Measurements from ENCODE around the gene SEC24D. TPM values are rescaled to one million over a fixed set of nuclear protein-coding genes. Genes with fewer than 3 reads are reported as not detected.
"Not testable (repeated sequence)": the region's sequence is repeated elsewhere in the genome, so short reads cannot be mapped to it uniquely, and the experiment has no call there.

Gene SEC24D
- polyA plus RNA-seq, 3 donors = 12.2 to 29.4 (median 15.6) TPM

- WGBS, 3 donors = 0 to 80% (median 78%) methylated on average over 1 of the region's 1 CpG
- H3K27ac ChIP-seq (ENCODE audit: low read depth, low read length) = no peak overlapping the region
These were observed 19.3 kb downstream of the SEC24D start for GRCh38 chr4:118816538-118817177.

GRCh38 chr4:118814891-118815290 lies 21.0 kb downstream of the SEC24D start:
- WGBS, 3 donors = 93 to 96% (median 96%) methylated on average over 3 of the region's 3 CpGs
- H3K27ac ChIP-seq (ENCODE audit: low read depth, low read length) = no peak overlapping the region

- WGBS, 3 donors = 60 to 86% (median 80%) methylated on average over 4 of the region's 4 CpGs
- no peak overlapping the region for H3K27ac ChIP-seq (ENCODE audit: low read depth, low read length)
These were observed 21.9 kb downstream of the SEC24D start for GRCh38 chr4:118814058-118814457.

DNA sequence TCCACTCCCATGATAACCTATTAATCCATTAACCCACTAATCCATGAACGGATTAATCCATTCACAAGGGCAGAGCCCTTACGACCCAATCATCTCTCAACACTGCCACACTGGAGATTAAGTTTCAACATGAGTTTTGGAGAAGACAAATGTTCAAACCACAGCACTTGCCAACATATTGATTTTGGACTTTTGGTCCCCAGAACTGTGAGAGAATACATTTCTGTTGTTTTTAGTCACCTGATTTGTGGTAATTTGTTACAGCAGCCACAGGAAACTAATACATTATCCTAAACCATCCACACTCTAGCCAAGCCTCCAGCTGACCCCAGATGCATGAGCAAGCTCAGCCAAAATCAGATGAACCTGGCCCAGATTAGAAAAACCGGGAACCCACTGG lies 22.4 kb downstream of the SEC24D start:
- H3K27ac ChIP-seq (ENCODE audit: low read depth, low read length) = no peak overlapping the region
- 75 to 97% (median 93%) methylated on average over 3 of the region's 3 CpGs for whole genome bisulfite sequencing, 3 donors

DNA sequence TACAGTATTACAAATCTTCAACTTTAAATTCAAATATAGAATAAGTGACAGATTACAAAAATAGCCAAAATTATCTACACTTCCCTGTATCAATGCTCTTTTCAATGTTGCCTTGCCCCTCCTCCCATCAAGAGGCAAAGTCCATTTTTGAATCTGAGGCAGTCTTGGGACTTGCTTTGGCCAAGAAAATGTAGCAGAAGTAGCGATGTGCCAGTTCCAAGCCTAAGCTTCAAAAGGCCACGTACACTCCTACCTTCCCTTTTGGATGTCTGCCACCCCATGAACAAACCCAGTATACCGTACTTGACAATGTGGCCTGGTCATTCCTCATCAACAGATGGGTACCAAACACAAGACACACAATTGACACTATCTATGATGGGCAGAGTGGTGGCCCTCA lies 24.1 kb downstream of the SEC24D start:
- WGBS, 3 donors = 33 to 61% (median 49%) methylated on average over 3 of the region's 3 CpGs
- H3K27ac ChIP-seq (ENCODE audit: low read depth, low read length) = no peak overlapping the region

DNA sequence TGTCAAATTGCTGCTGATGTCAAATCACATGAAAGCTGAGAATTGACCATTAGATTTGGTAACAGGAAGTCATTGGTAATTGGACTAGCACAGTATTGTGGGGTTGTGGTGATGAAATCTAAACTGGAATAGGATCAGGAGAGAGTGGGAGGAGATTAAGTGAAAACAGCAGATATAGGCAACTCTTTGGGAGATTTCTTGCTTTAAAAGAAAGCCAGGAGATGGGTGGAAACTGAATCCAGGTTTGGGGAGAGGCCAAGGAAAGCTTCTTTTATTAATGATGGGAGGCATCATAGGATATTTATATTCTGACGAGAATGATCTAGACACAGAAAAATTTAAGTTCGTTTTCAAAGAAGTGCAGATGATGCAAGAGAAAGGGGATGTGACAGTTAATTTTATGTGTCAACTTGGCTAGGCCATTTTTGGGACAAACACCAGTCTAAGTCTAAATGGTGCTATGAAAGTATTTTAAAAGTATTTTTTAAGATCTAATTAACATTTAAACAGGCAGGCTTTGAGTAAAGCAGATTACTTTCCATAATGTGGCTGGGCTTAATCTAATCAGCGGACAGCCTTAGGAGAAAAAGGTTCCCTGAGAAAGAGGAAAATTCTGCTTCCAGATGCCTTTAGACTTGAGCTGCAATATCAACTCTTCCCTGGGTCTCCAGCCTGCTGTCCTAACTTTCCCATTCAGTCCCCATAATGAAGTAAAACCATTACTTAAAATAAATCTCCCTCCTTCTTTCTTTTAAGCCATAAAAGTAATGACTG lies 24.7 kb downstream of the SEC24D start:
- H3K27ac ChIP-seq (ENCODE audit: low read depth, low read length) = no peak overlapping the region
- WGBS, 3 donors = 37 to 68% (median 46%) methylated on average over 3 of the region's 3 CpGs

DNA sequence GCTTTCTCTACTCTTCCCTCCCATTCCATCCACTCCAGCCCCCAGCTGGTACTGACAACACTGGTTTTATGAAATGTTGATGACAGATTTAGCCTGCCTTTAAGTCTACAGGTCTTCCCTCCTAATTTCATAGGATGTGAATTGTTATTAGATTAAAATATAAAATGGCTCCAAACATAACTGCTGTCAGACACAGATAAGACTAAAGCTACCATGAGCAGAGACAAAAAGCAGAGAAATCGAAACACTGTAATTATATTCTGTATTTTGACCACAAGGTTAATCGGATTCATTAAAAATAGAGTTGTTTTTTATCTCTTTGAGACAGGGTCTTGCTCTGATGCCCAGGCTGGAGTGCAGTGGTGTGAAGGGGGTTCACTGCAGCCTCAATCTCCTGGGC lies 28.3 kb downstream of the SEC24D start:
- H3K27ac ChIP-seq (ENCODE audit: low read depth, low read length) = no peak overlapping the region
- 89 to 98% (median 97%) methylated on average over 2 of the region's 2 CpGs for WGBS, 3 donors

DNA sequence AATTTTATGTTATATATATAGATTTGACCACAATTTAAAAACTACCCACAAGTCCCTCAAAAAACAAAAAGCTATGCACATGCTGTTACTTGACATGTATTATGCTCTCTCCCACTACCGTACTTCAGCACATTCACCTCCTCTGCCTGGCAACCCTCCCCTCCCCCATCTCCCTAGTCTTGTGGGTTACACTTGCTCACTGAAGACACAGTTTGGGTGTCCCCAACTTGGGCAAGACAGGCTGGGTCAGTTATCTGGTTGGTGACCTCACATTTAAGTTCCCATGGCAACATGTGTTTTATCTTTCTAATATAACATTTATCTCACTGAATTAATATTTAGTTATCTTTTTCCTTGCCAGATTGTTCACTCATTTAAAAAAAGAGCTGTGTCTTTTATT lies 32.7 kb downstream of the SEC24D start:
- H3K27ac ChIP-seq (ENCODE audit: low read depth, low read length) = no peak overlapping the region
- WGBS, 3 donors = 48 to 76% (median 69%) methylated on average over 1 of the region's 1 CpG

- WGBS, 3 donors = 69 to 80% (median 72%) methylated on average over 1 of the region's 1 CpG
- H3K27ac ChIP-seq (ENCODE audit: low read depth, low read length) = no peak overlapping the region
These were observed 33.9 kb downstream of the SEC24D start for GRCh38 chr4:118801895-118802575.

DNA sequence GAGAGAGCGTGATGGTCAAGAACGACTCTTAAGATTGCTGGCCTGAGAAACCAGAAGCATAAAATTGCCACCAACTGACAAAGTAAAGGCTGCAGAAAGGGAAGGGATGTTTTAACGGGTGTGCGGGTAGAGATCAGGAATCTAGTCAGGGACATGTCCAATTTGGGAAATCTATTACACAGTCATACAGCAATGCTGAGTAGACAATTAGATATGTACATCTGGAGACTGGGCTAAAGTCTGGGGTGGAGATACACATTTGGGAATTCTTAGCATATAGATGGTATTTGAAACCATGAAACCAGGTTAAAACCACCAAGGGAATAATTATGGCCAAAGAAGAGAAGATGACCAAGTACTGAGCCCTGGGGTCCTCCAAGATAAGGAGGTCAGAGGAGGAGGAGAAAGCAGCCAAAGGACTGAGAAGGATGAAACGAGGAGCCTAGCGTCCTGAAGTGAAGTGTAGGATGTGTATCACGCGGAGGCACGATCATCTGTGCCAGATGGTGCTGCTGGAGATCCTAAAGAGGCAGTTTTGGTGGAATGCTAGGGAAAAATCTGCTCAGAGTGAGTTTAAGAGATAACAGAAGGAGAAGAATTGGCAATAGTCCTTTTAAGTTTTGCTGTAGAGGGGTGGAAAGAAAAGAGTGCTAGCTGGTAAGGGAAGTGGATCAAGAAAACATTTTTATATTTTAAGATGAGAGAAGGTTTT lies 36.5 kb downstream of the SEC24D start:
- WGBS, 3 donors = 86 to 90% (median 88%) methylated on average over 9 of the region's 9 CpGs
- H3K27ac ChIP-seq (ENCODE audit: low read depth, low read length) = no peak overlapping the region

GRCh38 chr4:118798658-118799057 lies 37.3 kb downstream of the SEC24D start:
- 91 to 97% (median 93%) methylated on average over 3 of the region's 3 CpGs for WGBS, 3 donors
- no peak overlapping the region for H3K27ac ChIP-seq (ENCODE audit: low read depth, low read length)

DNA sequence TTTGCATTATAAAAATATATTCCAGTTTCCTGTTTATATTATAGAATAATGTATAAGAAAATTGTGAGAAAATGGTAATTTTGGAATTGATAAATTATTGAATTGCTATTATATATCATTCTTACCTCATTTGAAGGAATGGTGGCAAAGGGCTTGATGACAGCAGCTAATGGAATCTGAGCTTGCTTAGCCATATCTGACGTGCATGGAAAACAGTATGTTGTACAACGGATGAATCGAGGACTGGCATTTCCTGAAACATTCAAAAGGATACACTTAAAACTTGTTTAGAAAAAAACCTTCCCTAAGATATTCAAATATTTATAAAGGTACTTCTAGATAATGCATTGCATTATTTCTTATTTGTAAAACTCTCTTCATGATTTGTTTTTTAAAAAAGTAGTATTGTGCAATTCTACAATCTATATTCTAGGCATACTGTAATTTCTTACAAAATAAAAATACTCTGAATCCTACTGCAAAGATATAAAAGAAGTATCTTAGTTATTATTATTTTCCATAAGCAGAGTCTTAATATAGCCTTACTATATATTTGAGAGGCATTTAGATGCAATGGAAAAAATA lies 38.3 kb downstream of the SEC24D start:
- 86 to 95% (median 89%) methylated on average over 3 of the region's 3 CpGs for WGBS, 3 donors
- H3K27ac ChIP-seq (ENCODE audit: low read depth, low read length) = no peak overlapping the region

DNA sequence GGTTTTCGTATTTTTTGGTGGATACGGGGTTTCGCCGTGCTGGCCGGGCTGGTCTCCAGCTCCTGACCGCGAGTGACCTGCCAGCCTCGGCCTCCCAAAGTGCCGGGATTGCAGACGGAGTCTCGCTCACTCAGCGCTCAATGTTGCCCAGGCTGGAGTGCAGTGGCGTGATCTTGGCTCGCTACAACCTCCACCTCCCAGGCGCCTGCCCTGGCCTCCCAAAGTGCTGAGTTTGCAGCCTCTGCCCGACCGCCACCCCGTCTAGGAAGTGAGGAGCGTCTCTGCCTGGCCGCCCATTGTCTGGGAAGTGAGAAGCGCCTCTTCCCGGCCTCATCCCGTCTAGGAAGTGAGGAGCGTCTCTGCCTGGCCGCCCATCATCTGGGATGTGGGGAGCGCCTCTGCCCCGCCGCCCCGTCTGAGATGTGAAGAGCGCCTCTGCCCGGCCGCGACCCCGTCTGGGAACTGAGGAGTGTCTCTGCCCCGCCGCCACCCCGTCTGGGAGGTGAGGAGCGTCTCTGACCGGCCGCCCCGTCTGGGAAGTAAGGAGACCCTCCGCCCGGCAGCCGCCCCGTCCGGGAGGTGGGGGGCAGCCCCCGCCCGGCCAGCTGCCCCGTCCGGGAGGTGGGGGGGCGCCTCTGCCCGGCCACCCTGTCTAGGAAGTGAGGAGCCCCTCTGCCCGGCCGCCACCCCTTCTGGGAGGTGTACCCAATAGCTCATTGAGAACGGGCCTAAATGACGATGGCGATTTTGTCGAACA lies 44.1 kb downstream of the SEC24D start:
- 87 to 94% (median 92%) methylated on average over 29 to 53 of the region's 58 CpGs for WGBS, 3 donors
- not testable (repeated sequence) for H3K27ac ChIP-seq (ENCODE audit: low read depth, low read length)

- WGBS, 3 donors = 71 to 86% (median 80%) methylated on average over 5 of the region's 5 CpGs
- H3K27ac ChIP-seq (ENCODE audit: low read depth, low read length) = no peak overlapping the region
These were observed 45.4 kb downstream of the SEC24D start for GRCh38 chr4:118790544-118790943.

- no peak overlapping the region for H3K27ac ChIP-seq (ENCODE audit: low read depth, low read length)
These were observed 47.0 kb downstream of the SEC24D start for GRCh38 chr4:118788911-118789310.

DNA sequence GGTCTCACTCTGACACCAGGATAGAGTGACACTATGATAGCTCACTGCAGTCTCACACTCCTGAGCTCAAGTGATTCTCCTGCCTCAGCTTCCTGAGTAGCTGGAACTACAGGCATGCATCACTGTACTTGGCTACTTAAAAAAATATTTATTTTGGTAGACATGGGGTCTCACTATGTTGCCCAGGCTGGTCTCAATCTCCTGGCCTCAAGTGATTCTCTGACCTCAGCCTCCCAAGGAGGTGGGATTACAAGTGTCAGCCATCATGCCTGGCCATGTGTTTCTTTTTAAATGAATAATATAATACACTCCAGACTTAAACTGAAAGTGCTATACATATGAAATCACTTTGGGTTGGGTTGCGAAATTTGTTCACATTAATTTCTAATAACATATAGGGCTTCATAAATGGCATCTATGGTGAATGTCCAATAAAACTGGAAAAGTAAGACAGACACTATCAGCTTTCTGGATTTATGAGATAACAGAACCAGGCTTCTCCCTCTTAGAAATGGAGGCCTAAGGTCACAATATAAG lies 48.0 kb downstream of the SEC24D start:
- WGBS, 3 donors = 94 to 100% (median 95%) methylated on average over 1 of the region's 1 CpG
- no peak overlapping the region for H3K27ac ChIP-seq (ENCODE audit: low read depth, low read length)

- H3K27ac ChIP-seq (ENCODE audit: low read depth, low read length) = no peak overlapping the region
- 74 to 92% (median 79%) methylated on average over 1 of the region's 1 CpG for WGBS, 3 donors
These were observed 51.1 kb downstream of the SEC24D start for GRCh38 chr4:118784776-118785175.

- 78 to 85% (median 80%) methylated on average over 5 of the region's 5 CpGs for WGBS, 3 donors
- H3K27ac ChIP-seq (ENCODE audit: low read depth, low read length) = no peak overlapping the region
These were observed 52.0 kb downstream of the SEC24D start for GRCh38 chr4:118783887-118784286.

All from adipose tissue (tissue), 3 donors.